ENCODE data around the gene SLC39A8. TPM values are rescaled to one million over a fixed set of nuclear protein-coding genes. Genes with fewer than 3 reads are reported as not detected.

The SLC39A8 gene
- polyA plus RNA-seq, 4 donors: 2.5 to 15.0 (median 6.2) TPM

DNA sequence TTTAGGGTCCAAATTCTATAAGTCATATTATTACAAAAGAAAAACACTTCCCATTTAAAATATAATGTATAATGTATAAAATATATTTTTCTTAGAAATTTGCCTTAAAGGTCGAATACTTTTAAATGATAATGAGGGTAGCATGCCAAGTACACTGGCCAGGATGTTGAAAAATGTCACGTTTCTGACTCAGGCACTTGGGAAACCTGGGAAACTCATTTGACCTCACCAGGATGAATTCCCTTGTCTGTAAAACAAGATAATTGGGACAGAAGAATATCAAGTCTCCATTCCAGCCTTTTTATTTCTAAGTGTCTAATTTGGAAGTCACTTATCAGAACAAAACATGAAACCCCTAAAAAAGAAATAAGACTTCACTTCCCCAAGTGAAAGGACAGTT lies 3.4 kb upstream of the SLC39A8 start:
- FAIRE-seq: no peak
- no peaks in the 10 kb centered on the region for H3K9me3 ChIP-seq (ENCODE audit: control insufficient read depth in 2 of 2, insufficient read depth in 1 of 2, low read depth in 1 of 2, low read length in 1 of 2)

GRCh38 chr4:102345795-102346100 lies 466 bp upstream of the SLC39A8 start:
- Histone ChIP-seq H3K36me3 (ENCODE audit: control insufficient read depth in 3 of 3, insufficient read depth in 2 of 3, low read depth in 1 of 3, low read length in 3 of 3) (no peaks in the 10 kb centered on the region), H3K27ac (ENCODE audit: low read depth in 1 of 3, low read length in 2 of 3) (peak overlapping the region in 1 of 3 donors; percentile 92), H3K9me3 (ENCODE audit: control insufficient read depth in 2 of 2, insufficient read depth in 1 of 2, low read depth in 1 of 2, low read length in 1 of 2) (no peaks in the 10 kb centered on the region), H3K4me1 (ENCODE audit: control insufficient read depth in 3 of 3, insufficient read depth in 2 of 3, low read depth in 1 of 3, low read length in 2 of 3) (peaks cover 0 to 2% (median 0%) of the 10 kb centered on the region in 3 donors), H3K4me3 (ENCODE audit: low read depth in 1 of 3, low read length in 3 of 3) (peak overlapping the region; percentile 55 to 79 (median 67)), H3K27me3 (ENCODE audit: control insufficient read depth in 3 of 3, insufficient read depth in 3 of 3, low read length in 3 of 3) (no peaks in the 10 kb centered on the region)
- WGBS, 3 donors: 12 to 18% (median 18%) methylated on average over 5 of the region's 5 CpGs
- FAIRE-seq: no peak
- peak in 1 of 2 donors; percentile 9 for DNase-seq

More for the DNA sequence above, 3.4 kb upstream of the SLC39A8 start:
- peaks cover 0 to 2% (median 0%) of the 10 kb centered on the region in 3 donors for H3K4me1 ChIP-seq (ENCODE audit: control insufficient read depth in 3 of 3, insufficient read depth in 2 of 3, low read depth in 1 of 3, low read length in 2 of 3)
- no peaks in the 10 kb centered on the region for H3K36me3 ChIP-seq (ENCODE audit: control insufficient read depth in 3 of 3, insufficient read depth in 2 of 3, low read depth in 1 of 3, low read length in 3 of 3)
- no peak overlapping the region for H3K27ac ChIP-seq (ENCODE audit: low read depth in 1 of 3, low read length in 2 of 3)
- DNase-seq: no peak
- WGBS, 3 donors: 82 to 86% (median 82%) methylated on average over 2 of the region's 2 CpGs
- H3K27me3 ChIP-seq (ENCODE audit: control insufficient read depth in 3 of 3, insufficient read depth in 3 of 3, low read length in 3 of 3): no peaks in the 10 kb centered on the region
- no peak overlapping the region for H3K4me3 ChIP-seq (ENCODE audit: low read depth in 1 of 3, low read length in 3 of 3)

- no peaks in the 10 kb centered on the region for H3K27me3 ChIP-seq (ENCODE audit: control insufficient read depth in 3 of 3, insufficient read depth in 3 of 3, low read length in 3 of 3)
- no peaks in the 10 kb centered on the region for H3K36me3 ChIP-seq (ENCODE audit: control insufficient read depth in 3 of 3, insufficient read depth in 2 of 3, low read depth in 1 of 3, low read length in 3 of 3)
- peak overlapping the region; percentile 55 to 79 (median 67) for H3K4me3 ChIP-seq (ENCODE audit: low read depth in 1 of 3, low read length in 3 of 3)
- peaks cover 0 to 2% (median 0%) of the 10 kb centered on the region in 3 donors for H3K4me1 ChIP-seq (ENCODE audit: control insufficient read depth in 3 of 3, insufficient read depth in 2 of 3, low read depth in 1 of 3, low read length in 2 of 3)
- H3K27ac ChIP-seq (ENCODE audit: low read depth in 1 of 3, low read length in 2 of 3): peak overlapping the region; percentile 41 to 92 (median 55)
- WGBS, 3 donors: 0% methylated on average over 31 to 48 of the region's 48 CpGs
- no peak for FAIRE-seq
- no peaks in the 10 kb centered on the region for H3K9me3 ChIP-seq (ENCODE audit: control insufficient read depth in 2 of 2, insufficient read depth in 1 of 2, low read depth in 1 of 2, low read length in 1 of 2)
- peak; percentile 48 to 85 for DNase-seq
Measured at GRCh38 chr4:102344520-102344953, 745 bp downstream of the SLC39A8 start.

GRCh38 chr4:102343964-102344519 lies 1.2 kb downstream of the SLC39A8 start:
- no peak for DNase-seq
- FAIRE-seq: no peak
- Histone ChIP-seq H3K4me1 (ENCODE audit: control insufficient read depth in 3 of 3, insufficient read depth in 2 of 3, low read depth in 1 of 3, low read length in 2 of 3) (peaks cover 0 to 2% (median 0%) of the 10 kb centered on the region in 3 donors), H3K9me3 (ENCODE audit: control insufficient read depth in 2 of 2, insufficient read depth in 1 of 2, low read depth in 1 of 2, low read length in 1 of 2) (no peaks in the 10 kb centered on the region), H3K4me3 (ENCODE audit: low read depth in 1 of 3, low read length in 3 of 3) (peak overlapping the region; percentile 55 to 79 (median 67)), H3K36me3 (ENCODE audit: control insufficient read depth in 3 of 3, insufficient read depth in 2 of 3, low read depth in 1 of 3, low read length in 3 of 3) (no peaks in the 10 kb centered on the region), H3K27me3 (ENCODE audit: control insufficient read depth in 3 of 3, insufficient read depth in 3 of 3, low read length in 3 of 3) (no peaks in the 10 kb centered on the region), H3K27ac (ENCODE audit: low read depth in 1 of 3, low read length in 2 of 3) (peak overlapping the region in 2 of 3 donors; percentile 55 to 92)
- 1 to 6% (median 1%) methylated on average over 21 of the region's 21 CpGs for WGBS, 3 donors

- WGBS, 3 donors: 81 to 90% (median 85%) methylated on average over 3 of the region's 3 CpGs
Measured at GRCh38 chr4:102342404-102343074, 2.7 kb downstream of the SLC39A8 start.

DNA sequence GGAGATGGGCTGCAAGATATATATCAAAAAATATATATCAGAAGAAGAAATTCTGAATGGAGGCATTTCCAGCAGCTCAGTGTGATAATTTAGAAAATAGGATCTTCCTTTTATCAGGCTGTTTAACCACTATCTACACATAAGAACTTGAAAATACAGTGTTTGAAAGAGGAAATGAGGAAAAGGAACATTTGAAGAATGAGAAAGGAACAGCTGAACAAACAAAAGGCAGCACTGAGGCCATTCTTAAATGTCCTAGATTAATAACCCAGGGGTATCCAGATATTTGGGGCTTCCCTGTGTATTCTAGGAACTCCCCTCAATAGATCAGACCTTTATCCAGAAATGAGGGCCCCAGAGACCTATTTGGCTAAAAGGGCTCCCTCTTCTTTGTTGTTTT lies 4.1 kb downstream of the SLC39A8 start:
- DNase-seq (no peak), FAIRE-seq (no peak)
- Histone ChIP-seq H3K9me3 (ENCODE audit: control insufficient read depth in 2 of 2, insufficient read depth in 1 of 2, low read depth in 1 of 2, low read length in 1 of 2) (no peaks in the 10 kb centered on the region), H3K27me3 (ENCODE audit: control insufficient read depth in 3 of 3, insufficient read depth in 3 of 3, low read length in 3 of 3) (no peaks in the 10 kb centered on the region), H3K36me3 (ENCODE audit: control insufficient read depth in 3 of 3, insufficient read depth in 2 of 3, low read depth in 1 of 3, low read length in 3 of 3) (no peaks in the 10 kb centered on the region), H3K27ac (ENCODE audit: low read depth in 1 of 3, low read length in 2 of 3) (no peak overlapping the region), H3K4me1 (ENCODE audit: control insufficient read depth in 3 of 3, insufficient read depth in 2 of 3, low read depth in 1 of 3, low read length in 2 of 3) (peaks cover 0 to 2% (median 0%) of the 10 kb centered on the region in 3 donors), H3K4me3 (ENCODE audit: low read depth in 1 of 3, low read length in 3 of 3) (no peak overlapping the region)

More at GRCh38 chr4:102342404-102343074, 2.7 kb downstream of the SLC39A8 start:
- DNase-seq (no peak), FAIRE-seq (no peak)
- H3K36me3 ChIP-seq (ENCODE audit: control insufficient read depth in 3 of 3, insufficient read depth in 2 of 3, low read depth in 1 of 3, low read length in 3 of 3): no peaks in the 10 kb centered on the region
- H3K4me1 ChIP-seq (ENCODE audit: control insufficient read depth in 3 of 3, insufficient read depth in 2 of 3, low read depth in 1 of 3, low read length in 2 of 3): peaks cover 0 to 2% (median 0%) of the 10 kb centered on the region in 3 donors
- no peaks in the 10 kb centered on the region for H3K9me3 ChIP-seq (ENCODE audit: control insufficient read depth in 2 of 2, insufficient read depth in 1 of 2, low read depth in 1 of 2, low read length in 1 of 2)
- no peak overlapping the region for H3K27ac ChIP-seq (ENCODE audit: low read depth in 1 of 3, low read length in 2 of 3)
- H3K27me3 ChIP-seq (ENCODE audit: control insufficient read depth in 3 of 3, insufficient read depth in 3 of 3, low read length in 3 of 3): no peaks in the 10 kb centered on the region
- H3K4me3 ChIP-seq (ENCODE audit: low read depth in 1 of 3, low read length in 3 of 3): no peak overlapping the region

DNA sequence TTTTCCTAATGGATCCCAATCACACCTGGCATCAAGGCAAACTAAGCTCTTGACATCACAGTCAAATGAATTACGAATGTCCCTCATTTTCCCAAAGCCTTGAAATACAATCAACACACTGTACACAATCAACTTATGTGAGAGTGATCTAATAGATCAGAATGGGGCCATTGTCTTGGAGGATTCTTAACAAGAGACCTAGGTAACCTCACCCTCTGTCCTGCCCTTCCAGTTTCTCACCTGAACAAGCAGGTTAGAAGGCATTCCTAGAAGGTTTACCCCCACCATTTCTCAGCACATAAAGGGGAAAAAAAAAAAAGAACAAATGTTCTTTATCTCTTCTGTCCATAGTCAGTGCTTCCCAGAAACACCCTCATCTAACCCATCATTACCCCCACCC lies 6.3 kb downstream of the SLC39A8 start:
- no peaks in the 10 kb centered on the region for H3K36me3 ChIP-seq (ENCODE audit: control insufficient read depth in 3 of 3, insufficient read depth in 2 of 3, low read depth in 1 of 3, low read length in 3 of 3)
- H3K9me3 ChIP-seq (ENCODE audit: control insufficient read depth in 2 of 2, insufficient read depth in 1 of 2, low read depth in 1 of 2, low read length in 1 of 2): no peaks in the 10 kb centered on the region
- no peaks in the 10 kb centered on the region for H3K27me3 ChIP-seq (ENCODE audit: control insufficient read depth in 3 of 3, insufficient read depth in 3 of 3, low read length in 3 of 3)
- 95 to 100% (median 95%) methylated on average over 1 of the region's 1 CpG for WGBS, 3 donors
- H3K4me1 ChIP-seq (ENCODE audit: control insufficient read depth in 3 of 3, insufficient read depth in 2 of 3, low read depth in 1 of 3, low read length in 2 of 3): peaks cover 0 to 2% (median 0%) of the 10 kb centered on the region in 3 donors
- no peak for FAIRE-seq
- no peak overlapping the region for H3K27ac ChIP-seq (ENCODE audit: low read depth in 1 of 3, low read length in 2 of 3)
- H3K4me3 ChIP-seq (ENCODE audit: low read depth in 1 of 3, low read length in 3 of 3): no peak overlapping the region
- DNase-seq: no peak

- no peaks in the 10 kb centered on the region for H3K4me1 ChIP-seq (ENCODE audit: control insufficient read depth in 3 of 3, insufficient read depth in 2 of 3, low read depth in 1 of 3, low read length in 2 of 3)
- H3K36me3 ChIP-seq (ENCODE audit: control insufficient read depth in 3 of 3, insufficient read depth in 2 of 3, low read depth in 1 of 3, low read length in 3 of 3): no peaks in the 10 kb centered on the region
- WGBS, 3 donors: 96 to 98% (median 96%) methylated on average over 8 of the region's 8 CpGs
- FAIRE-seq (no peak), DNase-seq (no peak)
- no peaks in the 10 kb centered on the region for H3K27me3 ChIP-seq (ENCODE audit: control insufficient read depth in 3 of 3, insufficient read depth in 3 of 3, low read length in 3 of 3)
- no peak overlapping the region for H3K27ac ChIP-seq (ENCODE audit: low read depth in 1 of 3, low read length in 2 of 3)
- no peak overlapping the region for H3K4me3 ChIP-seq (ENCODE audit: low read depth in 1 of 3, low read length in 3 of 3)
- H3K9me3 ChIP-seq (ENCODE audit: control insufficient read depth in 2 of 2, insufficient read depth in 1 of 2, low read depth in 1 of 2, low read length in 1 of 2): no peaks in the 10 kb centered on the region
Measured at GRCh38 chr4:102338405-102338804, 6.9 kb downstream of the SLC39A8 start.

Data from small intestine (tissue), 7 donors.